Measurements from ENCODE around the gene AKR7A2. TPM values are rescaled to one million over a fixed set of nuclear protein-coding genes. Genes with fewer than 3 reads are reported as not detected.

AKR7A2 gene
- total and polyA plus RNA-seq, 9 of the 15 experiments (the other 6 are each of a cell fraction or from before 2014, with no cell fraction given): 2.0 to 78.4 (median 49.4) TPM

DNA sequence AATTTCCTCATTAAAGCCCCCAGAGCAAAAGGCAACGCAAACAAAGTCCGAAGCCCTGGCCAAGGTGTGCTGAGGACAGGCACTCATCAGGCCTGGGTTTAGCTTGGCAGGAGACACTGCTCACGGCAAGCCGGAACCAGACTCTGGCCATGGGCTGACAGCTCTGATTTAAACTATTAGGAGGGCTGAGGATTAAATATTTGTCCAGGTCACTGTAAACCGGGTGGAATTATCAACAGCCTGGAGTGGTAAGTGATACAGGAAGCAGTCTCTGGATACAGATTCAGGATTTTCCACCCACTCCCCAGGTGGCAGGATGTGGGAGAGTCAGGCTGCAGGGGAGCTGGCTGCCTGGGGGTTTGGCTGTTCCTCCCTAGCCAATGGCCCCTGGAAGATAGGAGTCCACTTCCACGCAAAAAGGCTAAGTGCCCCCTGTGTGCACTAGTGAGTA is 42.6 kb upstream of the AKR7A2 start:
- no peak overlapping the region for H3K4me2 ChIP-seq (ENCODE audit: insufficient read depth, low read length)
- H3K9ac ChIP-seq (ENCODE audit: insufficient read depth in 1 of 2, low read depth in 2 of 2, low read length in 2 of 2): no peak overlapping the region
- H3K36me3 ChIP-seq (ENCODE audit: control insufficient read depth, insufficient read depth, low read length): peaks cover 57% of the 10 kb centered on the region; the same call in 2 of the 3 replicates
- FAIRE-seq (no peak), ATAC-seq (no peak), DNase-seq (ENCODE audit: extremely low read depth in 1 of 4, low spot score in 3 of 4) (no peak)
- TF ChIP-seq EWSR1 (IDR thresholded peaks at IDR 0.05; ENCODE audit: borderline replicate concordance, low read depth, partially characterized antibody) (no peak), IRF2 (CRISPR knock-in tag; IDR thresholded peaks at IDR 0.05) (no peak), PTTG1 (tag; IDR thresholded peaks at IDR 0.05; ENCODE audit: low read depth) (no peak), COPS2 (conservative IDR thresholded peaks at IDR 0.05) (no peak), ZNF41 (CRISPR knock-in tag; conservative IDR thresholded peaks at IDR 0.05) (no peak), RBM15 (IDR thresholded peaks at IDR 0.05; ENCODE audit: insufficient read depth, low read length) (no peak), TOE1 (IDR thresholded peaks at IDR 0.05; ENCODE audit: borderline replicate concordance) (no peak), TOE1 (CRISPR knock-in tag; IDR thresholded peaks at IDR 0.05; ENCODE audit: borderline replicate concordance, low read depth) (no peak), MAFG (tag; conservative IDR thresholded peaks at IDR 0.05) (no peak), NFYB (IDR thresholded peaks at IDR 0.05; ENCODE audit: extremely low read depth, insufficient read length) (no peak), SIN3B (IDR thresholded peaks at IDR 0.05; ENCODE audit: low read depth) (no peak)
- TF ChIP-seq, protein P1, sequence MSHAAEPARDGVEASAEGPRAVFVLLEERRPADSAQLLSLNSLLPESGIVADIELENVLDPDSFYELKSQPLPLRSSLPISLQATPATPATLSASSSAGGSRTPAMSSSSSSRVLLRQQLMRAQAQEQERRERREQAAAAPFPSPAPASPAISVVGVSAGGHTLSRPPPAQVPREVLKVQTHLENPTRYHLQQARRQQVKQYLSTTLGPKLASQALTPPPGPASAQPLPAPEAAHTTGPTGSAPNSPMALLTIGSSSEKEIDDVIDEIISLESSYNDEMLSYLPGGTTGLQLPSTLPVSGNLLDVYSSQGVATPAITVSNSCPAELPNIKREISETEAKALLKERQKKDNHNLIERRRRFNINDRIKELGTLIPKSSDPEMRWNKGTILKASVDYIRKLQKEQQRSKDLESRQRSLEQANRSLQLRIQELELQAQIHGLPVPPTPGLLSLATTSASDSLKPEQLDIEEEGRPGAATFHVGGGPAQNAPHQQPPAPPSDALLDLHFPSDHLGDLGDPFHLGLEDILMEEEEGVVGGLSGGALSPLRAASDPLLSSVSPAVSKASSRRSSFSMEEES (CRISPR knock-in tag; IDR thresholded peaks at IDR 0.05): no peak
- TF ChIP-seq, protein P2, sequence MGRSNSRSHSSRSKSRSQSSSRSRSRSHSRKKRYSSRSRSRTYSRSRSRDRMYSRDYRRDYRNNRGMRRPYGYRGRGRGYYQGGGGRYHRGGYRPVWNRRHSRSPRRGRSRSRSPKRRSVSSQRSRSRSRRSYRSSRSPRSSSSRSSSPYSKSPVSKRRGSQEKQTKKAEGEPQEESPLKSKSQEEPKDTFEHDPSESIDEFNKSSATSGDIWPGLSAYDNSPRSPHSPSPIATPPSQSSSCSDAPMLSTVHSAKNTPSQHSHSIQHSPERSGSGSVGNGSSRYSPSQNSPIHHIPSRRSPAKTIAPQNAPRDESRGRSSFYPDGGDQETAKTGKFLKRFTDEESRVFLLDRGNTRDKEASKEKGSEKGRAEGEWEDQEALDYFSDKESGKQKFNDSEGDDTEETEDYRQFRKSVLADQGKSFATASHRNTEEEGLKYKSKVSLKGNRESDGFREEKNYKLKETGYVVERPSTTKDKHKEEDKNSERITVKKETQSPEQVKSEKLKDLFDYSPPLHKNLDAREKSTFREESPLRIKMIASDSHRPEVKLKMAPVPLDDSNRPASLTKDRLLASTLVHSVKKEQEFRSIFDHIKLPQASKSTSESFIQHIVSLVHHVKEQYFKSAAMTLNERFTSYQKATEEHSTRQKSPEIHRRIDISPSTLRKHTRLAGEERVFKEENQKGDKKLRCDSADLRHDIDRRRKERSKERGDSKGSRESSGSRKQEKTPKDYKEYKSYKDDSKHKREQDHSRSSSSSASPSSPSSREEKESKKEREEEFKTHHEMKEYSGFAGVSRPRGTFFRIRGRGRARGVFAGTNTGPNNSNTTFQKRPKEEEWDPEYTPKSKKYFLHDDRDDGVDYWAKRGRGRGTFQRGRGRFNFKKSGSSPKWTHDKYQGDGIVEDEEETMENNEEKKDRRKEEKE (IDR thresholded peaks at IDR 0.05; ENCODE audit: borderline replicate concordance in 1 of 2, control insufficient read depth in 1 of 2, low read depth in 2 of 2, low read length in 1 of 2): no peak
- TF ChIP-seq, protein P3, sequence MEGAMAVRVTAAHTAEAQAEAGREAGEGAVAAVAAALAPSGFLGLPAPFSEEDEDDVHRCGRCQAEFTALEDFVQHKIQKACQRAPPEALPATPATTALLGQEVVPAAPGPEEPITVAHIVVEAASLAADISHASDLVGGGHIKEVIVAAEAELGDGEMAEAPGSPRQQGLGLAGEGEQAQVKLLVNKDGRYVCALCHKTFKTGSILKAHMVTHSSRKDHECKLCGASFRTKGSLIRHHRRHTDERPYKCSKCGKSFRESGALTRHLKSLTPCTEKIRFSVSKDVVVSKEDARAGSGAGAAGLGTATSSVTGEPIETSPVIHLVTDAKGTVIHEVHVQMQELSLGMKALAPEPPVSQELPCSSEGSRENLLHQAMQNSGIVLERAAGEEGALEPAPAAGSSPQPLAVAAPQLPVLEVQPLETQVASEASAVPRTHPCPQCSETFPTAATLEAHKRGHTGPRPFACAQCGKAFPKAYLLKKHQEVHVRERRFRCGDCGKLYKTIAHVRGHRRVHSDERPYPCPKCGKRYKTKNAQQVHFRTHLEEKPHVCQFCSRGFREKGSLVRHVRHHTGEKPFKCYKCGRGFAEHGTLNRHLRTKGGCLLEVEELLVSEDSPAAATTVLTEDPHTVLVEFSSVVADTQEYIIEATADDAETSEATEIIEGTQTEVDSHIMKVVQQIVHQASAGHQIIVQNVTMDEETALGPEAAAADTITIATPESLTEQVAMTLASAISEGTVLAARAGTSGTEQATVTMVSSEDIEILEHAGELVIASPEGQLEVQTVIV (CRISPR knock-in tag; IDR thresholded peaks at IDR 0.05; ENCODE audit: borderline replicate concordance): no peak
- H3K4me1 ChIP-seq (replicated peaks in 1 of 2; ENCODE audit: control insufficient read depth in 2 of 2, insufficient read depth in 2 of 2, low read length in 2 of 2): peaks cover 0 to 17% of the 10 kb centered on the region in 2 experiments; a peak in 1 of 5 replicates
- in situ Hi-C loops (cut with MboI): no loop called here
- H3K79me2 ChIP-seq (ENCODE audit: control insufficient read depth, insufficient read depth, low read length): no peaks in the 10 kb centered on the region
- no peaks in the 10 kb centered on the region for H3K27me3 ChIP-seq (ENCODE audit: control insufficient read depth in 2 of 2, insufficient read depth in 2 of 2, low read length in 2 of 2)
- no TSS peak for BruUV-seq (replicated peaks)
- no peak overlapping the region for H3K4me3 ChIP-seq
- H3K27ac ChIP-seq (ENCODE audit: extremely low read depth, low read depth, low read length): no peak overlapping the region
- ChIA-PET CTCF (ENCODE audit: low intra/inter-chr PET ratio) (no interaction called here), POLR2A (interaction anchor here (0.5 to 1.2 kb wide), 6 partner anchors 10 to 283 kb away, joined by 3 to 4 read pairs (median 3); no protein-coding TSS in a partner anchor)
- intact Hi-C loops (cut with micrococcal nuclease): no loop called here
- H4K20me1 ChIP-seq (replicated peaks; ENCODE audit: control insufficient read depth, insufficient read depth, low read length): peaks cover 7% of the 10 kb centered on the region
- no peaks in the 10 kb centered on the region for H3K9me3 ChIP-seq (replicated peaks; ENCODE audit: control insufficient read depth, insufficient read depth, low read depth, low read length)
- no peaks in the 10 kb centered on the region for H3K9me1 ChIP-seq (ENCODE audit: control insufficient read depth, insufficient read depth, low read length)
- H2AFZ ChIP-seq (ENCODE audit: low read depth, low read length): no peak overlapping the region
- 98% methylated on average over 6 of the region's 6 CpGs for WGBS (ENCODE audit: insufficient coverage, low coverage, missing lambda C conversion rate)

All from K562 (cell line).